ENCODE results near the gene COL5A2. TPM values are rescaled to one million over a fixed set of nuclear protein-coding genes. Genes with fewer than 3 reads are reported as not detected.

COL5A2 gene
- total and polyA plus RNA-seq, 2 donors (not counting 3 experiments of a cell fraction or from before 2014, with no cell fraction given) = 47.4 to 123 TPM

DNA sequence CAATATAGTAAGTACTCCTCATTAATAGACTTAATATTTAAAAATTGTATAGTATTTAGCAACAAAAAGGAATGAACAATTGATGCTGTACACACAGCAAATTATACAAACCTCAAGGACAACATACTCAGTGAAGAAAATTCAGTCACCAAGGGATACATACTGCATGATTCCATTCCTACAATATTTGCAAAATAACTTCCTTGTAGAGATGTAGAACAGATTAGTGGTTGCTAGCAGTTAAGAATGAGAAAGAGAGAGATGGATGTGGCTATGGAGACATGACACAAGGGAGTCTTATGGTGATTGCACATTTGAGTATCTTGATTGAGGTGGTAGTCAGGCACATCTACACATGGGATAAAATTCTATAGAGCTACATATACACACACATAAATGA is 179.3 kb downstream of the COL5A2 start:
- no peak overlapping the region for H3K27ac ChIP-seq (ENCODE audit: insufficient read depth, low read depth, low read length)
- CTCF ChIA-PET = no interaction called here
- H3K4me3 ChIP-seq (replicated peaks in 1 of 3; ENCODE audit: insufficient read depth in 1 of 3, low read depth in 1 of 3, low read length in 3 of 3) = no peak overlapping the region
- no peaks in the 10 kb centered on the region for H3K27me3 ChIP-seq (ENCODE audit: control insufficient read depth in 2 of 2, insufficient read depth in 2 of 2, low read length in 2 of 2)
- POLR2A ChIA-PET = no interaction called here
- no peak overlapping the region for H3K4me2 ChIP-seq (ENCODE audit: insufficient read depth, low read length)
- peaks cover 15% of the 10 kb centered on the region for H3K4me1 ChIP-seq (ENCODE audit: control insufficient read depth, extremely low read depth, insufficient read depth, low read length)
- intact Hi-C loops (cut with micrococcal nuclease) (loop anchor here (5.0 kb wide), 1 partner anchor 37 kb away; no protein-coding TSS in a partner anchor), dilution Hi-C loops (cut with MboI; ENCODE audit: extremely low pct_ligation_motif_present, low sequenced_read_pairs) (no loop called here)
- no peaks in the 10 kb centered on the region for H4K20me1 ChIP-seq (replicated peaks; ENCODE audit: control insufficient read depth, extremely low read depth, insufficient read depth, low read length)
- TF ChIP-seq POLR2AphosphoS5 (IDR thresholded peaks at IDR 0.05; ENCODE audit: insufficient read depth, low read depth, low read length) = no peak
- TF ChIP-seq, protein P1, sequence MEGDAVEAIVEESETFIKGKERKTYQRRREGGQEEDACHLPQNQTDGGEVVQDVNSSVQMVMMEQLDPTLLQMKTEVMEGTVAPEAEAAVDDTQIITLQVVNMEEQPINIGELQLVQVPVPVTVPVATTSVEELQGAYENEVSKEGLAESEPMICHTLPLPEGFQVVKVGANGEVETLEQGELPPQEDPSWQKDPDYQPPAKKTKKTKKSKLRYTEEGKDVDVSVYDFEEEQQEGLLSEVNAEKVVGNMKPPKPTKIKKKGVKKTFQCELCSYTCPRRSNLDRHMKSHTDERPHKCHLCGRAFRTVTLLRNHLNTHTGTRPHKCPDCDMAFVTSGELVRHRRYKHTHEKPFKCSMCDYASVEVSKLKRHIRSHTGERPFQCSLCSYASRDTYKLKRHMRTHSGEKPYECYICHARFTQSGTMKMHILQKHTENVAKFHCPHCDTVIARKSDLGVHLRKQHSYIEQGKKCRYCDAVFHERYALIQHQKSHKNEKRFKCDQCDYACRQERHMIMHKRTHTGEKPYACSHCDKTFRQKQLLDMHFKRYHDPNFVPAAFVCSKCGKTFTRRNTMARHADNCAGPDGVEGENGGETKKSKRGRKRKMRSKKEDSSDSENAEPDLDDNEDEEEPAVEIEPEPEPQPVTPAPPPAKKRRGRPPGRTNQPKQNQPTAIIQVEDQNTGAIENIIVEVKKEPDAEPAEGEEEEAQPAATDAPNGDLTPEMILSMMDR (IDR thresholded peaks at IDR 0.05; ENCODE audit: extremely low read depth in 1 of 2, insufficient read depth in 1 of 2, low read depth in 1 of 2, low read length in 2 of 2) = no peak
- no peak for TF ChIP-seq GATA2 (IDR thresholded peaks at IDR 0.05; ENCODE audit: insufficient read depth, insufficient read length, low read depth, low read length)
- TF ChIP-seq, protein P2, sequence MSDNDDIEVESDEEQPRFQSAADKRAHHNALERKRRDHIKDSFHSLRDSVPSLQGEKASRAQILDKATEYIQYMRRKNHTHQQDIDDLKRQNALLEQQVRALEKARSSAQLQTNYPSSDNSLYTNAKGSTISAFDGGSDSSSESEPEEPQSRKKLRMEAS (IDR thresholded peaks at IDR 0.05; ENCODE audit: insufficient read depth, insufficient read length) = no peak
- no peak for TF ChIP-seq MYC (IDR thresholded peaks at IDR 0.05; ENCODE audit: low read depth, low read length)
- no peak for TF ChIP-seq JUN (IDR thresholded peaks at IDR 0.05; ENCODE audit: borderline replicate concordance, insufficient read depth, insufficient read length, low read depth)
- TF ChIP-seq FOS (IDR thresholded peaks at IDR 0.05; ENCODE audit: borderline replicate concordance, insufficient read depth, low read length) = no peak
- TF ChIP-seq EZH2 (IDR thresholded peaks at IDR 0.05; ENCODE audit: borderline replicate concordance, low read depth, low read length, severe bottlenecking) = no peak
- no peak for TF ChIP-seq POLR2A (IDR thresholded peaks at IDR 0.05; ENCODE audit: low read depth, low read length)
- FAIRE-seq (no peak), DNase-seq (ENCODE audit: low read depth, low spot score) (no peak)
- H3K9me1 ChIP-seq (replicated peaks; ENCODE audit: control insufficient read depth, extremely low read depth, insufficient read depth, low read length) = no peaks in the 10 kb centered on the region
- no peaks in the 10 kb centered on the region for H3K9me3 ChIP-seq (replicated peaks; ENCODE audit: control insufficient read depth, insufficient read depth, low read length)
- H2AFZ ChIP-seq (ENCODE audit: low read depth, low read length) = no peak overlapping the region
- no peaks in the 10 kb centered on the region for H3K79me2 ChIP-seq (ENCODE audit: control insufficient read depth, insufficient read depth, low read length)
- no TSS peak for BruUV-seq (replicated peaks)
- H3K9ac ChIP-seq (replicated peaks; ENCODE audit: extremely low read depth, insufficient read depth, low read length) = no peak overlapping the region
- H3K36me3 ChIP-seq (ENCODE audit: control insufficient read depth in 2 of 2, extremely low read depth in 1 of 2, insufficient read depth in 2 of 2, low read length in 2 of 2) = no peaks in the 10 kb centered on the region

All from endothelial cell of umbilical vein (primary cell).